Astrocyte (in vitro differentiated cells and primary cell): ENCODE results near the gene GABRB1. TPM values are rescaled to one million over a fixed set of nuclear protein-coding genes. Genes with fewer than 3 reads are reported as not detected.

ENCODE experiments used
- DNase-seq: peaks from one replicate; pipeline ENCODE4 v3.0.0-alpha.2; 2010; ENCODE audit warnings: low read depth
- FAIRE-seq: peaks from 2 replicates; lab custom pipeline; 2011; peaks lifted over from hg19 to GRCh38; lab: Jason Lieb, UNC
- H2AFZ ChIP-seq: 2 replicates; pipeline ENCODE4 v1.6.0; 2012; ENCODE audit warnings: low read depth, low read length, inconsistent platforms
- H3K27ac ChIP-seq: 2 replicates; pipeline ENCODE4 v1.5.1; 2011; ENCODE audit warnings: low read depth, low read length, inconsistent platforms
- H3K27me3 ChIP-seq: 2 replicates; pipeline ENCODE4 v1.6.0; 2011; ENCODE audit warnings: low read length, inconsistent platforms; ENCODE audit not compliant: insufficient read depth
- H3K36me3 ChIP-seq: 2 replicates; pipeline ENCODE4 v1.5.1; 2011; ENCODE audit warnings: low read length, inconsistent platforms; ENCODE audit not compliant: insufficient read depth
- H3K4me1 ChIP-seq: 2 replicates; pipeline ENCODE4 v1.5.1; 2011; ENCODE audit warnings: low read length, inconsistent platforms; ENCODE audit not compliant: insufficient read depth
- H3K4me2 ChIP-seq: 2 replicates; pipeline ENCODE4 v1.6.0; 2012; ENCODE audit warnings: low read length, inconsistent platforms
- H3K4me3 ChIP-seq: 2 replicates; pipeline ENCODE4 v1.5.1; 2011; ENCODE audit warnings: low read depth, mild to moderate bottlenecking, low read length, inconsistent platforms; ENCODE audit not compliant: insufficient read depth
- H3K79me2 ChIP-seq: 2 replicates; pipeline ENCODE4 v1.6.0; 2012; ENCODE audit warnings: mild to moderate bottlenecking, low read length, inconsistent platforms; ENCODE audit not compliant: insufficient read depth
- H3K9ac ChIP-seq: 2 replicates; pipeline ENCODE4 v1.6.0; 2012; ENCODE audit warnings: mild to moderate bottlenecking, low read length, inconsistent platforms
- H3K9me3 ChIP-seq: 2 replicates; pipeline ENCODE4 v1.5.1; 2012; ENCODE audit warnings: low read depth, mild to moderate bottlenecking, low read length, inconsistent platforms; ENCODE audit not compliant: insufficient read depth
- H4K20me1 ChIP-seq: 2 replicates; pipeline ENCODE4 v1.6.0; 2012; ENCODE audit warnings: low read length, inconsistent platforms; ENCODE audit not compliant: insufficient read depth
- H3K27ac Mint-ChIP-seq: one replicate; pipeline ENCODE4 v1.8.0; 2021; ENCODE audit warnings: mild to moderate bottlenecking, mixed read lengths; ENCODE audit not compliant: unreplicated experiment
- H3K27me3 Mint-ChIP-seq: one replicate; pipeline ENCODE4 v1.8.0; 2021; ENCODE audit warnings: low read depth, mixed read lengths; ENCODE audit not compliant: unreplicated experiment
- H3K36me3 Mint-ChIP-seq: one replicate; pipeline ENCODE4 v1.8.0; 2021; ENCODE audit warnings: low read depth, mixed read lengths; ENCODE audit not compliant: unreplicated experiment
- H3K4me1 Mint-ChIP-seq: one replicate; pipeline ENCODE4 v1.8.0; 2021; ENCODE audit warnings: low read depth, mixed read lengths; ENCODE audit not compliant: unreplicated experiment
- H3K4me3 Mint-ChIP-seq: one replicate; pipeline ENCODE4 v1.8.0; 2021; ENCODE audit warnings: mild to moderate bottlenecking, moderate library complexity, mixed read lengths; ENCODE audit not compliant: unreplicated experiment
- H3K9me3 Mint-ChIP-seq: one replicate; pipeline ENCODE4 v1.8.0; 2021; ENCODE audit warnings: mild to moderate bottlenecking, mixed read lengths; ENCODE audit not compliant: unreplicated experiment
- EZH2 ChIP-seq: IDR thresholded peaks from 2 replicates; pipeline ENCODE4 v1.6.1; 2012; ENCODE audit warnings: mild to moderate bottlenecking, low read length, inconsistent platforms; ENCODE audit not compliant: insufficient read depth
- total RNA-seq: library from RNA; stranded (reverse); gene quantifications from 2 replicates; pipeline ENCODE4 v1.2.1, GENCODE V29; 2021
- TF ChIP-seq, protein P1 (sequence below): IDR thresholded peaks from 2 replicates; pipeline ENCODE4 v1.5.1; 2011; ENCODE audit warnings: low read depth, mild to moderate bottlenecking, inconsistent platforms, low read length, moderate library complexity; ENCODE audit not compliant: insufficient read depth

Gene GABRB1
- total RNA-seq, 1 donor from 2014 or later = not detected

- H3K27me3 Mint-ChIP-seq = no peaks in the 10 kb centered on the region
- H3K4me2 ChIP-seq = peak overlapping the region; percentile 20
- H3K4me3 ChIP-seq = no peak overlapping the region
- H3K27me3 ChIP-seq = no peaks in the 10 kb centered on the region
- DNase-seq (peak; percentile 92), FAIRE-seq (no peak)
- H3K79me2 ChIP-seq = no peaks in the 10 kb centered on the region
- H3K9me3 Mint-ChIP-seq = no peaks in the 10 kb centered on the region
- H3K9ac ChIP-seq = no peak overlapping the region
- H3K4me1 Mint-ChIP-seq = peaks cover 12% of the 10 kb centered on the region
- peaks cover 3% of the 10 kb centered on the region for H3K4me1 ChIP-seq
- H3K4me3 Mint-ChIP-seq = no peak overlapping the region
- no peaks in the 10 kb centered on the region for H3K36me3 ChIP-seq
- no peaks in the 10 kb centered on the region for H3K9me3 ChIP-seq
- H4K20me1 ChIP-seq = no peaks in the 10 kb centered on the region
- no peak for TF ChIP-seq EZH2
- no peaks in the 10 kb centered on the region for H3K36me3 Mint-ChIP-seq
- H3K27ac ChIP-seq = no peak overlapping the region
- no peak overlapping the region for H2AFZ ChIP-seq
- H3K27ac Mint-ChIP-seq = no peak overlapping the region
These were observed 114.3 kb downstream of the GABRB1 start for GRCh38 chr4:47145630-47146029.

DNA sequence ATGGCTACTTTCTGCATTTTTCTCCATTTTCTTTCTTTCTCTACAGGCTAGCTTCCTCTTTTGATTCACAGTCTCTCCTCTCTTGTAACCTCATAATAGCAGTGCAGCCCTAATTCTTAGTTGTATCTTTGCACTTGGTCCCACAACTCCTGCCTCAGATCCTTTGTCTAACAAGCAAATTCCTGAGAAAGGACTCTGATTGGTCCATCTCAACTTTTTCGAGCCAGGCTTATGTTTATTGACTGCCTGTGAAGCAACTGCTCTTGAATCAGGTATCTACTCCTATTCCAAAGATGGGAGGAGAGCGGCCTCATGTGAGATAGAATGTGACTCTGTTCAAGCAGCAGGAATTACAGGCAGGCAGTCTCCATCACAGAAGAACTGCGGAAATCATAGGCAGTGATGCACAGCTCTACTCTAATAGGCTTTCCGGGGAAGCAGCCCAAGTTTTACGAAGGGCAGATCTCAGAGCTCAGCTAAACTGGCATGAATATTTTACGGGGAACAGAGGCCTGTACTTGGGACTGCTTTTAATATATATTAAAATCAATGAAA, 123.5 kb downstream of the GABRB1 start:
- no peaks in the 10 kb centered on the region for H3K27me3 ChIP-seq
- Mint-ChIP-seq H3K27ac (no peak overlapping the region), H3K27me3 (no peaks in the 10 kb centered on the region), H3K4me3 (no peak overlapping the region), H3K36me3 (no peaks in the 10 kb centered on the region), H3K9me3 (no peaks in the 10 kb centered on the region), H3K4me1 (peaks cover 4% of the 10 kb centered on the region)
- FAIRE-seq (no peak), DNase-seq (no peak)
- H3K79me2 ChIP-seq = no peaks in the 10 kb centered on the region
- H3K4me2 ChIP-seq = no peak overlapping the region
- H3K4me3 ChIP-seq = no peak overlapping the region
- no peaks in the 10 kb centered on the region for H4K20me1 ChIP-seq
- TF ChIP-seq EZH2 = no peak
- TF ChIP-seq, protein P1, sequence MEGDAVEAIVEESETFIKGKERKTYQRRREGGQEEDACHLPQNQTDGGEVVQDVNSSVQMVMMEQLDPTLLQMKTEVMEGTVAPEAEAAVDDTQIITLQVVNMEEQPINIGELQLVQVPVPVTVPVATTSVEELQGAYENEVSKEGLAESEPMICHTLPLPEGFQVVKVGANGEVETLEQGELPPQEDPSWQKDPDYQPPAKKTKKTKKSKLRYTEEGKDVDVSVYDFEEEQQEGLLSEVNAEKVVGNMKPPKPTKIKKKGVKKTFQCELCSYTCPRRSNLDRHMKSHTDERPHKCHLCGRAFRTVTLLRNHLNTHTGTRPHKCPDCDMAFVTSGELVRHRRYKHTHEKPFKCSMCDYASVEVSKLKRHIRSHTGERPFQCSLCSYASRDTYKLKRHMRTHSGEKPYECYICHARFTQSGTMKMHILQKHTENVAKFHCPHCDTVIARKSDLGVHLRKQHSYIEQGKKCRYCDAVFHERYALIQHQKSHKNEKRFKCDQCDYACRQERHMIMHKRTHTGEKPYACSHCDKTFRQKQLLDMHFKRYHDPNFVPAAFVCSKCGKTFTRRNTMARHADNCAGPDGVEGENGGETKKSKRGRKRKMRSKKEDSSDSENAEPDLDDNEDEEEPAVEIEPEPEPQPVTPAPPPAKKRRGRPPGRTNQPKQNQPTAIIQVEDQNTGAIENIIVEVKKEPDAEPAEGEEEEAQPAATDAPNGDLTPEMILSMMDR = no peak
- H3K9me3 ChIP-seq = no peaks in the 10 kb centered on the region
- H3K9ac ChIP-seq = no peak overlapping the region
- no peak overlapping the region for H3K27ac ChIP-seq
- H2AFZ ChIP-seq = no peak overlapping the region
- H3K36me3 ChIP-seq = no peaks in the 10 kb centered on the region
- no peaks in the 10 kb centered on the region for H3K4me1 ChIP-seq

DNA sequence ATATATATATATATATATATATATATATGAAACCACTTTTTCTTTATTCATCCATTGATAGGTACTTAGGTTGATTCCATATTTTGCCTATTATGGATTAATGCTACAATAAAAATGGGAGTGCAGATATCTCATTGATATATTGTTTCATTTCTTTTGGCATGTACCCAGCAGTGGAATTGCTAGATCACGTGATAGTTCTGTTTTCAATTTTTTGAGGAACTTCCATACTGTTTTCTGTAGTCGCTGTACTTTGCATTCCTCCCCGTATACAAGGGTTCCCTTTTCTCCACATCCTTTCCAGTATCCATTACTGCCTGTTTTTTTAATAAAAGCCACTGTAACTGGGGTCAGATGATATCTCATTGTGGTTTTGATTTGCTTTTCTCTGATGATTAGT, 124.6 kb downstream of the GABRB1 start:
- Mint-ChIP-seq H3K36me3 (no peaks in the 10 kb centered on the region), H3K27me3 (no peaks in the 10 kb centered on the region), H3K27ac (no peak overlapping the region), H3K9me3 (no peaks in the 10 kb centered on the region), H3K4me3 (no peak overlapping the region), H3K4me1 (peaks cover 8% of the 10 kb centered on the region)
- Histone ChIP-seq H3K4me3 (no peak overlapping the region), H3K9ac (no peak overlapping the region), H4K20me1 (no peaks in the 10 kb centered on the region), H3K27ac (no peak overlapping the region), H3K27me3 (no peaks in the 10 kb centered on the region), H3K79me2 (no peaks in the 10 kb centered on the region), H3K36me3 (no peaks in the 10 kb centered on the region), H3K4me2 (no peak overlapping the region), H3K4me1 (no peaks in the 10 kb centered on the region), H3K9me3 (no peaks in the 10 kb centered on the region), H2AFZ (no peak overlapping the region)
- TF ChIP-seq EZH2 = no peak
- TF ChIP-seq, protein P1 = no peak
- DNase-seq = no peak
- no peak for FAIRE-seq
